NCI-H774 (cell line): ENCODE data around the gene RAD23B.

ENCODE experiments used
- DNase-seq: peaks from one replicate; lab custom pipeline; 2025; lab: John Stamatoyannopoulos, UW

RAD23B gene

DNA sequence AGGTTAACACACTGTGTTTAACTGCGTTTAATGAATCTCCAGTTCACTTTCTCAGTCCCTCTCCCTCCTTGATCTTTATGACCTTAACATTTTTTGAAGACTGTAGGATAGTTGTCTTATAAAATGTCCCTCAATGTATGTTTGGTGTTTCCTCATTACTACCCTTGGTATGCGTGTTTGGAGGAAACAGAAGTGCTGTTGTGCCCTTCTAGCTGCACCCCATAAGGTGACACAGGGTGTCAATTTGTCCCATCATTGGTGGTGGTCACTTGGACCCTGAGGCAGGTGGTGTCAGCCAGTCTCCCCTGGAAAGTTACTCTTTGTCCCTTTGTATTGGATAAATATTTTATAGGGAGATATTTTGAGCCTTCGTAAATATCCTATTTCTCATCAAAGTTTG lies 52.3 kb downstream of the RAD23B start:
- DNase-seq, result no peak

DNA sequence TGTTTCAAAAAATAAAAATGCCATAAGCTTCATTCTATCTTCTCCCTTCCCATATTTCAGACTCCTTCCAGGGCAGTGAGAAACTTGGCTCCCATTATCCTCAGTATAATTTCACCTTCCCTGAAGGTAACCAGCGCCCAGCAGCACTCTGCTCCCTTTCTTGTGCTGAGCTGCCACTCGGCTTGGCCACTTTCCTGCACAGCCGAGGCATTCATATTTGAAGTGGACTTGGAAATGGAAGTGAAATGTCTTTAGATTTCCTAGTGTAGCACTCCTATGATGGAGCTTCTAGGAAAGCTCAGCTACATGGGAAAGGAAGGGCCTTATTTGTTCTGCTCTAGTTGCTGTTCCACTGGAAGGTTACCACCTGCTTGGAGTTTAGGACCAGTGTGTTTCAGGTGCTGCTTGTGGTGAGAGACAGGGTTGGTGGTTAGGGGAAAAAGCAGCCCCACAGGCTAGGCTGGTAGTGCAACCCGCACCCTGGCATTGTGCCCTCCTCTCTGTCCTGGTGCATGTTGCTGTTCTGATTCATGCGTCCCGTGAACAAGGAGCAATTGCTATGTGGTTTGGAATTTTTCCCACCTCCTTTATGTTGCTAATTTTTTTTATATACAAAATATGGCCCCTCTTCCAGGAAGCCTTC lies 53.8 kb downstream of the RAD23B start:
- no peak for DNase-seq

DNA sequence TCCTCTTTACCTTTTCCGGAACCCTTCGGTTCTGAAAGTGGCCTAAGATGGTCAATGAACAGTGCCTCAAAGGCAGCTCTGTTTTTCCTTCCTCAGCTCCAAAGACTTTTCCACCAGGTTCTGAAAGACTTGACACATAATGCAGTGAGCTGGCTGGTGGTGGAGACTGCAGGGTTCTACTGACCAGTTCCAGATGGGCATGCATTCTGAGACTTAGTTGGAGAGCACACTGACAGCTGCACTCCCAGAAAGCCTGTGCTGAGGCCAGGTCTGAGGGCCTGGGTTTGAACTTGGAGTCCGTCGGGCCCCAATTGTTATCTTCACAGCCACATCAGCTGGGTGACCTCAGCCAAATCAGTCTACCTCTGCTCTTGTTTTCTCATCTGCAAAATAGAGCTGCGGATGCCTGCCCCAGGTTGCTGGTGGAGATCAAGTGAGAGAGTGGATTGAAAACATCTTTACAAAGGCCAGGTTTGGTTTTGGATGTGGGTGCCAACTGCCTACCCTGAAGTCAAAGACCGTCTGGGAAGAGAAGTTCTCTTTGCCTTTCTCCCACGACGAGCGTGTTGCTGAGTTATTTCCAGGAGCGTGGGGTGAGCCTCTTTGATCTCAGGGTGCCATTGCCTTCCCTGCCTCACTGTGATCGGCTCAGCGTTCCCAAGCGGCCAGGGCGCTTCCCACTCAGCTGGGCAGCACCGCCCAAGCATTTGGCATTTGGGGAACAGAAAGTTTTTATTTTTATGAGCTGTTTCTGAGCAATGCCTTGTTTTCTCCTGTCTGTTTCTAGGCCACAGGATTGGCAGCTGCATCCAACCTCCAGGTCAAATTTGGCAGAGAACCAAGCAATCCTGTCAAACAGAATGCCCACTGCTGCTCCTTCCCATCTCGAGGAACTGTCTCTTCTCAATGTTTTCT lies 54.9 kb downstream of the RAD23B start:
- DNase-seq, result no peak

DNA sequence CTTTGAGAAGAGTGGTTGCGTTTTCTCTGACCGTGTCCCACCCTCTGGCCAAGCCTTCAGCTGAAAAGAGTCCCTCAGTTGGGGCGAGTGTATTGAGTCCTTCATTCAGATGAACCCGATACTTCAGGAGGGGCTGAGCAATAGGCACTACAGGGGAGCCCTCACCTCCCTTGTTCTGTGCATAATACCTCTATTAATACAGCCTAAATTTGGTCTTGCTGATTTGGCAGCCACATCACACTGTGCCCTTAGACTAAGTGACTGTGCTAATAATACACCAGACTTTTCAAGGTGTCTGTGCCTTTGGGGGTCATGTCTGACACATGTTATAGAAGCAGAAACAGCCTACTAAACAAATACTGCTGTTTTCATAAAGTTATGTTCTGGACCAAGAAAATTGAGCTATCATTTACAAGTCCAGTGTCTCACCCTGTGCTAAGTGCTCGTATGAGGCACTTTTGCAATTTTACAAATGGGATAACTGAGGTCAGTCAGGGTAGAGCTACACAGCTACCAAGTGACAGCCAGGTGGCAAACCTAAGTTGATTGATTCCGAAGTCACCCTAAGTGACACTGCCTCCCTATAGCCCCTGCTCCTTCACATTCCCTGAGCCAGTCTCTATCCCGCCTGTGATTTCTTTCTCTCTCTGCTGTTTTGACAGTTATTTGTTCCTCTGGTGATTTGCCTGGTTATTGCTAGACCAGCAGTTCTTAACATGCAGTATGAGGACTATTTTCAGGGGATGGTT lies 56.0 kb downstream of the RAD23B start:
- DNase-seq, result no peak

DNA sequence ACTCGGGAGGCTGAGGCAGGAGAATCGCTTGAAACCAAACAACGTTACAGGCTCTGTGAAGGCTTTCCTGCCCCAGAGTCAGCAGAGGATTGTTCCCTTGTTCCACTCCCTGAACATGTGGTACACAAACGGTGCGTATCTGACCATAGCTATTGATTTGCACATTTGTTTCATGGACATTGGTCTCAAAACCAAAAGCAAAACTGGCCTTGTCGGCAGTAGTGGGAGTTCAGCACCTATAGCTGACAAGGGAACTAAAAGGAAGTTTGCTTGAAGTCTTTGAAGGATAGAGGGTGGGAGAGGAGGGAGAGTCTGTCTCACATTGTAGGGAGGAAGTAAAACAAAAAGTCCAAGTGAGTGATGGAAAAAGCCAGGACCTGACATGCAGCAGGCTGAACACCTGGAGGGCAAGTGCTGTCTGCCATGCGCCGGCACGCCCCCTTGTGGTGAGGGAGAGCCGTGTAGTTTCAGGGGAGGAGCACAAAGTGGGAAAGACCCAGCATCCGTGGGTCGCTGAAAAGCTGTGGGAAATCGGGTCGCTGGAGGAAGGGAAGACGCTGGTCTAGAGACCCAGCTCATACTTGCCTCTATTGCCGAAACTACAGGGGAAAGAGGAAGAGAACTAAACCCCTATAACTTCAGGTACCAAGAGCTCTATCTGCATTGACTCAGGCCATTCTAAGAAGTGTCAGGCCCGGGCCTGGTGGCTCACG lies 58.0 kb downstream of the RAD23B start:
- peak; percentile 46 for DNase-seq

DNA sequence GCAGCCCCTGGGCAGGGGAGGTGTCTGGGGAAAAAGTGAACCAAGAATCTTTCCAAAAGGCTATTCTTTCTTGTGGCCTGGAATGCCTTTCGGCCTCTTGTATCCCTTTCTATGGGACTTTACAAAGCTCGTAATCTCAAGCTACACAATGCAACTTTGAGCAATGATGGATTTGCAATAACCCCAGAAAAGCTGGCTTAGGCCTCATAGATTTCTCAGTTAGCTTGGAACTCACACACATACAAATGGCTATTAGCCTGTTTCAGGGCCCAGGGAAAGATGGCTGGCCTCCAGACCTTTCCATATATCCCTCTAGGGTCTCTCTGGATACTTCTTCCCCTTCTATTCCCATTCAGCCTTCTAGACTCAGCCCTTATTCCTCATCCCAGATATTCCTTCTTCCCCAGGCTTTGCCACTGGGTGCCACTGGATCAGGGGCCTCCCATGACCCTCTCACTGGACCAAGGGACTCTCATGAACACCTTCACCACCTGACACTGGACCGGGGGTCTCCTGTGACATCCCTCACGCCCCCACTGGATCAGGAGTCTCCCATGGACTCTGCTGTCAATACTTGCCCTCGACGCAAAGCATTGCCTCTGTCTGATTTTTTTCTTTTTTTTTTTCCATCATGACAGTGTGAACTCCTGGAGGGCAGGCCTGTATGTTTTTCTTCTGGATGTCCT lies 59.5 kb downstream of the RAD23B start:
- no peak for DNase-seq

DNA sequence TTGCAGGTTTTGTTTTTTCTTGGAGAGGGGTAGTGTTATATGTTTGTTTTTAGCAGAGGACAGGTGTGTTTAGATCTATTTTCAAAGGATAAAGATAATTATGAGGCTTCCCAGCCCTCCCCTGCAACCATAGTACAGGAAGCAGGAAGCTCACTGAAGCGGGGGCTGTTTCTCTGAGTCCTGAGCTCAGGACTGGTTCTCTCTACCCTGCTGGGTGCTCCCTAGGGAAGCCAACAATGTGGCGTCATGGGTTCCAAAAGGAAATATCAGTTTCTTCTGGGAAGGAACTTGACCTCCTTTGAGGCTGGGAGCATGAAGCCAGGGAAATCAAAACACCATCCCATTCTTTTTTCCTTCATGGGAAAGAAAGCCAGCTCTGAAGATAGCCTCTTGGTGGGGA lies 62.2 kb downstream of the RAD23B start:
- DNase-seq, result peak; percentile 36

DNA sequence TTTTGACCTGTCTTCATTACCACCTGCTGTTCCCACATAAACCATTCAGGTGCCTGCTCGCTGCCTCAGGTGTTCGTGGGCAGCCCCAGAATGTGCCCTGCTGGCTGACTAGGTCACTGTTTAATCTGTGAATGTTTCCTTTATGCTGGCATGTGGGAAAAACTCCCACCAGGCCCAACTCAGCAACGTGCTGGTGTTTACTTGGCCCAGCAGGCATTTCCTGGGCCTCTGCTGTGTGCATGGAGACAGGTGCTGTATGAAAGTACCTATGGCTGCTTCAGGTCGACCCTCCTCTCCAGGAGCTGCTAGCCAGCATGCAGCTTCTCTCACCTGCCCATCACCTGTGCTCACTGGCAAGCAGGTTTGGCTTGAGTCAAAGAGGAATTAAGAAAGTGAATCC lies 65.8 kb downstream of the RAD23B start:
- DNase-seq, result peak; percentile 57

DNA sequence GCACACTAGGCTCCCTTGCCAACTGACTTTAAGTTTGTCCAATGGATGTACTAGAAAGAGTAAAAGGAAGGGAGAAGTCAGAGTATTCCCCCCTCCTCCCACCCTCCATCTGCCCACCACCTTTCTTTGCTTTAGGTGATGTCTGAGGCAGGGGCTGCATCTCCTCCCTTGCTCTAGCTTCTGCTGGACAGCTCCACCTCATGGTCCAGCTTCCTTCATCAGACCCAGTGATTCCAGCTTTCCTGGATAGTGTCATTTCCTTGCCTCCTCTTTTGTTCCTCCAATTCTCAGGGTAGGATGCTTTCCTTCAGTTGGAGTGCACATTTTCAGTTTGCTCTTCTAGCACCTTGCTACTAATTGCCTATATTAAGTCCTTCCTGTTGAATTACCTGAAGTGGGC lies 67.4 kb downstream of the RAD23B start:
- no peak for DNase-seq

DNA sequence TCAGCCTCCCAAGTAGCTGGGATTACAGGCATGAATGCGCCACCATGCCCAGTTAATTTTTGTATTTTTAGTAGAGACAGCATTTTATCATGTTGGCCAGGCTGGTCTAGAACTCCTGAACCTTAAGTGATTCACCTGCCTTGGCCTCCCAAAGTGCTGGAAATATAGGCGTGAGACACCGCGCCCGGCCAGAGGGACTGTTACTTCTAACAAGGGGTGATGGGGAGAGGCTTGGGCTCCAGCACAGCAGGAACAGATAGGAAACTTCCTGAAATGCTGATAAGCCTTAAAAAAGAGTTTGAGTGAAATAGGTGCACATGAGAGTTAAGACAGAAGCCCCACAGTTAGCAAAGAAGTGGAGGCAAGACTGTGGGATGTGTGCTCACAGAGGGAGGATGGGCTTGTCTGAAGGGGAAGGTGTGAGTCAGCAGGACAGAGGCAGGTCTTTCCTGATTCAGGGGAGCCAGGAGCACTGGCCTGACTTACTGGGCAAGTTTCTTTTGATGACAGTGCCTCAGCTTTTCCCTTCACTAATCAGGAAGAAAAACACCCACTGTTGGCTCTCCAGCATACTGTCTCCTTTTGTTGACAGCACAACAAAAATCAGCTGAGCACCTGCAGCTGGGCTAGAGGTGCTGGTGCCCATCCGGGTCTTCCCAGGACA lies 68.4 kb downstream of the RAD23B start:
- no peak for DNase-seq

DNA sequence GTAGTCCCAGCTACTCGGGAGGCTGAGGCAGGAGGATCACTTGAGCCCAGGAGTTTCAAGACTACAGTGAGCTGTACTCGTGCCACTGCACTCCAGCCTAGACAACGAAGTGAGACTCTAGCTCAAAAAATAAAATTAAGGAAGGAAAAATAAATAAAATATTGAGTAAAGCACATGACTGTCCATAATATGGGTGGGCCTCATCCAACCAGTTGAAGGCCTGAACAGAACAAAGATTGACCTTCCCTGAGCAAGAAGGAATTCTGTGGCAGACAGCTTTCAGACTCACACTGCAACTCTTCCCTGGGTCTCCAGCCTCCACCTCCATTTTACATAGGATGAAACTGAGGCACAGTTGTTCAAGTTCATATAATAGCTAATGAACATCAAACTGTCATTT lies 72.3 kb downstream of the RAD23B start:
- no peak for DNase-seq

DNA sequence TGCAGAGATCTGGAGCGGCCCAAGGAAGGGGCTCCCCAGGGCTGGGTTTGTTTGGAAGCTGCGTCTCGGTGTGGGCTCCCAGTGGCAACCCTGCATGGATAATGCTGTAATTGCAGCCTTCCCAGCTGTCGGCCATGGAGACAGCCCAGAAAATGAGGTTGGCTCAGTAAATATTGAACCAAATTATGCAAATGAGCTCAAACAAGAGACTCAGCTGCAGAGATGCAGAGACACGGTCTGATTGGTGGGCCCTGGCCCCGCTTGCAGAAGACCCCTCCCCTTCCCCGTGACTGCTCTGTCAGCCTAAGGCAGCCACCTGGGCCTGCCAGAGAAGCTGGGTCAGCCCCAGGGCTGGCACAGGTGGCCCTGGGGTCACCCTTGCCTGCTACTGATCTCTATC lies 75.9 kb downstream of the RAD23B start:
- peak; percentile 87 for DNase-seq

DNA sequence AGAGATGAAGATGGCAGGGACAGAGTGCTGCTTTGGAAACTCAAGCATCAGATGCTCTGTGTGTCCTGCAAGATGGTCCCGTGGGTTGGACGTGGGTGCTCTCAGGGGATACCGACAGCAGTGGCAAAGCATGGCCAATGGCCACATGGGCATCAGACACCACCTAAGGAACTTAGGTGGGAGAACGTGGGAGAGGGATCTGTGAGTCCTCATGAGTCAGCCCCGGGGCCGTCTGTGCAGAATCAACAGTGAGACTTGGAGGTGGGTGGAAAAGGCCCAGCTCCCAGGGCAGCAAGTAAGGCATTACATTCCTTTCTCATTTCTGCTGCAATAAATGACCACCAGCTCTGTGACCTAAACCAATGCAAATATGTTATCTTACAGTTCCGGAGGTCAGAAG lies 77.0 kb downstream of the RAD23B start:
- no peak for DNase-seq

DNA sequence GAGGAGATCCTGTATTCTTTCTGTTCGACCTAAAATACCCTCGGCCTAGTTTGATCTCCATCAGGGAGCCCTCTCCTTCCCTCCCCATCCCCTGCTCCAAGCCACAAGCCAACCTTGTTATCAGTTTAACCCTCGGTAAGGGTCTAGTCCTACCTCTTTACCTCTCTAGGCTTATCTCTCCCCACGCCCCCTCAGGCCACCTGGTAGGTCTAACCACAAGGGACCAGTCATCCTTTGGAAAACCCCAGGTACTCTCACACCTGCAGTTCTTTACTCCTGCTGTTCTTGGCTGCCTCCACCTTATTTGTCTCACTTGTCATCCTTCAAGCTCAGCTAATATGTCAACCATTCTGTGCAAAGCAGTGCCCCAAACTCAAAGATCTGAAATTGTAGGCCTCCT lies 78.7 kb downstream of the RAD23B start:
- no peak for DNase-seq

DNA sequence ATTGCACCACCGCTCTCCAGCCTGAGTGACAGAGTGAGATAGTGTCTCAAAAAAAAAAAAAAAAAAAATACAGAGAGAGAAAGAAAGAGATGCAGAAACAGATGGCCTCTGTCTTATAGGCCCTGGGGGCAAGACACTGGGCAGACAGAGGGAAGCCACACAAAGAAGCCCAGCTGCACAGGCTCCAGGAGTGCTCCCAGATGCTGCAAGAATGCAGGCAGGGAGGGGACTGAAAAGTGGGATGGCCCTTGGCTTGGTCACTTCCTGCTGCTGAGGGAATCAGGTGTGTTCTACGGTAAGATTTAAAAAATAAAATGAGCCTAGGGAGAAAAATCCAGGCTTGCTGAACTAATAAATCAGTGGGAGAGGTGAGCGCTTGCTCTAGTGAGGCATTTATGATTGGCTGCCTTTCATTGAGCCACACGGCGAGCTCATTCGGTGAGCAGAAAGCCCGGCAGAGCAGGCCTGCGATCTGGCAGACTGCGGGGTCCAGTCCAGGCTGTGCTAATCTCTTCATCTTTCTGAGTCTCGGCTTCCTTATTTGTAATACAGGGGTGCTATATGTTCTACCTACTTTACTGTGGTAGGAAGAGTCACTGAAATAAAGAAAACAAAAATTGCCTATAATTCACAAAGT lies 80.6 kb downstream of the RAD23B start:
- no peak for DNase-seq

DNA sequence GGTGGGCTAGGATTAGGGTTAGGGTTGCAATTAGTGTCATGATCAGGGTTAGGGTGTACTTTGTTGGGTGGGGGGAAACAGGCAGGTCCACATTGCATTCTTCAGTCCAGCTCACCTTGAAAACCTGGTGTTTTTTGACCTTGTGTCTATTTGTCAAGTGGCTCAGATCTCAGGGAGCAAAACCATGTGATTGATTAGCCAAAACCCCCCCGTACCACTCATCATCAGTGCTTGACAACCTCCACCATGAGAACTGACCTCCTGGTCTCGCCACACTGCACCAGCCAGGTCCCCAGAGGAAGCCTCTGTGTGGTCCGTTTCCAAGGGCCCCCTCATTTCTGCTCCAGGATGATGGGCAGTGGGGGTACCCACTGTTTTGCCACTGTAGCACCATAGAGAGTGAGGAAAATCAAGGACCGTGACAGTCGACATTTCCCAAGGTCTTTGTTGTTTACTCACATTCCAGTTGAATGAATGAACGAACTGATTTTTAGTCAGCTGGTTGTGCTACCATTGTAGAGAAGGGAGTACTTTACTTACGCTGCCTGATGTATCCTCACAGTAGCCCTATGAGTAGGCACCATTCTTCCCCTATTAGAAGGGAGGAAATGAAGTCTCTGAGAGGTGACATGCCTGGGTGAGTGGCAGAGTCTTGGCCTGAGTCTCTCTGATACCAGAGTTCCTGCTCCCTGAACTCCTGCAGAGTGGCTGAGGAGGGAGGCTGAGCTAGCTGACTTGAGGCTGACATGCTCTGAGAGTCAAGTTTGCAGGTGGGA lies 84.8 kb downstream of the RAD23B start:
- DNase-seq, result no peak

DNA sequence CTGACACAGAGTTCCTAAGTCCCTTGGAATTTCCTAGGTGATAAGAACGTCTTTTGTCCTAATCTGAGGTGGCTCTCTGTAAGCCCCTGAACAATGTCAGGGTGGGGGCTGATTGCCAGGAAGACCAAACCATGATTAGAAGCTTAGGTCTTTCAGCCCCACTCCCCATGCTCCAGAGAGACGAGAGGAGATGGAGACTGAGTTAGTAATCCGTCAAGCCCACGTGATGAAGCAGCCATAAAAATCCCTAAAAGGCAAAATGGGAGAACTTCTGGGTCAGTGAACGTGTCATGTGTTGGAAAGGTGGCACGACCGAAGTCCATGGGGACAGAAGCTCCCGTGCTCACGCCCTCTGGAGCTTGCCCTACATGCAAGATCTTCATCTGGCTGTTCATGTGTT lies 85.6 kb downstream of the RAD23B start:
- no peak for DNase-seq

DNA sequence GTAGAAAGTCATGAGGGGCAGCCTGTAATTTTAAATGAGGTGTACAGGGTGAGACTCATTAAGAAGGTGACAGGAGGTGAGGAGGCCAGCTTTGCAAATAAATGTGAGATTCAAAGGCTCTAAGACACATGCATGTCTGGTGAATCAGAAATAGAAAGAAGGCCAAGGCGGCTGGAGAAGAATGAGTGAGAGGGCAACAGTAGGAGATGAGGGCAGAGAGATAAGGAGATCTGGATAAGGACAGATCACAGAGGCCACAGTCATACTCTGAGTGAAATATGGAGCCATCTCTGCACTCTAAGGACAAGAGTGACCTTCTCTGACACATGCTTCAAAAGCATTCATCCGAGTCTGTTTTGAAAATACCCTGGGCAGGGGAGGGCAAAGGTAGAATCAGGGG lies 90.7 kb downstream of the RAD23B start:
- no peak for DNase-seq

DNA sequence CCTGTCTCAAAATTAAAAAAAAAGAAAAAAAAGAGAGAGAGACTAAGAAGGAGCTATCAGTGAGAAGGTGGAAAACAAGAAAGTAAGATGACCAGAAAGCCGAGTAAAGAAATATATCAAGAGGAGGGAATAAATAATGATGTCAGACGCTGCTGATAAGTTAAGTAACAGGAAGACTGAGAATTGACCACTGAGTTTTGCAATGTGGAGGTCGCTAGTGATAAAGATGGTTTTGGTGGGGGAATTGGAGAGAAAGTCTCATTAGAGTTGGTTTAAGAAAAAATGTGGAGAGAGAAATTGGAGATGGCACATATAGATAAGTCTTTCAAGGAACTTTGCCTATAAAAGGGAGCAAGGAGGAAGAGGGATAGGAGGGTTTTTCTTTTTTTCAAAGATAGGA lies 91.9 kb downstream of the RAD23B start:
- DNase-seq, result no peak
